ENCODE data around the gene ARL15.

- TF ChIP-seq CREB1 (IDR thresholded peaks at IDR 0.05; ENCODE audit: low read depth): no peak
- TF ChIP-seq EP300 (IDR thresholded peaks at IDR 0.05; ENCODE audit: borderline replicate concordance): no peak
Observed at GRCh38 chr5:53970475-53970874, 339.9 kb downstream of the ARL15 start.

Data from Ishikawa (cell line).